IMR-90 (cell line): ENCODE measurements around the gene SH3RF1. TPM values are rescaled to one million over a fixed set of nuclear protein-coding genes. Genes with fewer than 3 reads are reported as not detected.

ENCODE experiments used
- ATAC-seq: fragments of 200-7000 bp; cut with Tn5 transposase; 2 replicates; pipeline ENCODE4 v1.9.1; 2020; ENCODE audit warnings: low read depth, mild to moderate bottlenecking, moderate library complexity
- BruUV-seq: library from RNA; stranded (reverse); fragments of 400-500 nt; replicated peaks from 2 replicates; lab custom pipeline; 2021; lab: Mats Ljungman, UMichigan
- CTCF ChIA-PET: fragments of 300-600 bp; formaldehyde crosslinking; extraction: SDS; loops from one replicate; lab custom pipeline; 2021; ENCODE audit warnings: antibody characterized with exemption; lab: Yijun Ruan, JAX
- POLR2A ChIA-PET: fragments of 300-600 bp; sonication (Branson Sonifier 250); formaldehyde crosslinking; loops from one replicate; lab custom pipeline; 2022; ENCODE audit warnings: antibody characterized with exemption; ENCODE audit not compliant: unreplicated experiment; lab: Charles Lee
- DNase-seq: peaks from one replicate; pipeline ENCODE4 v3.0.0; 2013
- H2AFZ ChIP-seq: replicated peaks from 2 replicates; pipeline ENCODE3; 2013; ENCODE audit warnings: low read length, mild to moderate bottlenecking; ENCODE audit not compliant: poor library complexity
- H2AK5ac ChIP-seq: 2 replicates; pipeline ENCODE4 v1.6.1; 2013; ENCODE audit warnings: low read depth, low read length, inconsistent platforms
- H2AK9ac ChIP-seq: replicated peaks from 2 replicates; pipeline ENCODE3; 2013; ENCODE audit warnings: mild to moderate bottlenecking, low read depth, low read length, moderate library complexity; ENCODE audit not compliant: poor library complexity
- H2BK120ac ChIP-seq: 2 replicates; pipeline ENCODE4 v1.6.1; 2013; ENCODE audit warnings: low read depth, low read length, inconsistent platforms
- H2BK15ac ChIP-seq: 3 replicates; pipeline ENCODE4 v1.6.1; 2013; ENCODE audit warnings: low read depth, low read length, inconsistent platforms
- H2BK20ac ChIP-seq: 2 replicates; pipeline ENCODE4 v1.6.1; 2013; ENCODE audit warnings: low read depth, mild to moderate bottlenecking, inconsistent platforms, low read length, moderate library complexity
- H2BK5ac ChIP-seq: 2 replicates; pipeline ENCODE4 v1.6.1; 2013; ENCODE audit warnings: mild to moderate bottlenecking, low read depth, low read length, inconsistent platforms; ENCODE audit not compliant: poor library complexity, severe bottlenecking
- H3K14ac ChIP-seq: replicated peaks from 2 replicates; pipeline ENCODE4 v1.6.1; 2013; ENCODE audit warnings: low read depth, low read length, inconsistent platforms
- H3K18ac ChIP-seq: 2 replicates; pipeline ENCODE4 v1.6.1; 2013; ENCODE audit warnings: low read depth, low read length, control low read depth
- H3K23ac ChIP-seq: 2 replicates; pipeline ENCODE4 v1.6.1; 2013; ENCODE audit warnings: low read depth, low read length, inconsistent platforms
- H3K27ac ChIP-seq: 2 replicates; pipeline ENCODE4 v1.5.1; 2013; ENCODE audit warnings: mild to moderate bottlenecking, control low read depth, low read length; ENCODE audit not compliant: insufficient read depth
- H3K27me3 ChIP-seq: 2 replicates; pipeline ENCODE4 v1.6.1; 2013; ENCODE audit warnings: low read length; ENCODE audit not compliant: control insufficient read depth, insufficient read depth
- H3K36me3 ChIP-seq: 2 replicates; pipeline ENCODE4 v1.6.1; 2013; ENCODE audit warnings: low read length, mixed read lengths; ENCODE audit not compliant: control insufficient read depth, insufficient read depth
- H3K4ac ChIP-seq: 2 replicates; pipeline ENCODE4 v1.6.1; 2013; ENCODE audit warnings: low read depth, low read length, inconsistent platforms
- H3K4me1 ChIP-seq: 2 replicates; pipeline ENCODE4 v1.6.1; 2013; ENCODE audit warnings: low read length, mixed read lengths; ENCODE audit not compliant: control insufficient read depth, insufficient read depth
- H3K4me2 ChIP-seq: 2 replicates; pipeline ENCODE4 v1.6.1; 2013; ENCODE audit warnings: low read depth, mild to moderate bottlenecking, control low read depth, low read length, moderate library complexity
- H3K4me3 ChIP-seq: 2 replicates; pipeline ENCODE4 v1.5.1; 2013; ENCODE audit warnings: low read depth, mild to moderate bottlenecking, control low read depth, low read length, moderate library complexity; ENCODE audit not compliant: insufficient read depth
- H3K56ac ChIP-seq: 2 replicates; pipeline ENCODE4 v1.6.1; 2013; ENCODE audit warnings: low read length, inconsistent platforms; ENCODE audit not compliant: insufficient read depth; ENCODE audit errors: extremely low read depth
- H3K79me1 ChIP-seq, 2 experiments: 2 replicates each; pipeline ENCODE4 v1.6.1; 2013; ENCODE audit warnings: low read length in 2 of 2, inconsistent platforms in 1 of 2, low read depth in 1 of 2
- H3K9ac ChIP-seq: 2 replicates; pipeline ENCODE4 v1.6.1; 2013; ENCODE audit warnings: low read depth, low read length, control low read depth
- H3K9me1 ChIP-seq: 2 replicates; pipeline ENCODE4 v1.6.1; 2013; ENCODE audit warnings: low read length, inconsistent platforms; ENCODE audit not compliant: insufficient read depth
- H3K9me3 ChIP-seq: 2 replicates; pipeline ENCODE4 v1.6.1; 2013; ENCODE audit warnings: low read length; ENCODE audit not compliant: control insufficient read depth, insufficient read depth
- H4K20me1 ChIP-seq: 2 replicates; pipeline ENCODE4 v1.6.1; 2013; ENCODE audit warnings: low read length, inconsistent platforms; ENCODE audit not compliant: insufficient read depth
- H4K5ac ChIP-seq: 2 replicates; pipeline ENCODE4 v1.6.1; 2013; ENCODE audit warnings: mild to moderate bottlenecking, low read depth, low read length, control low read depth
- H4K8ac ChIP-seq, 2 experiments: 2 replicates each; pipeline ENCODE4 v1.6.1; 2013; ENCODE audit warnings: low read depth in 2 of 2, low read length in 2 of 2, control low read depth in 1 of 2, inconsistent platforms in 1 of 2
- H4K91ac ChIP-seq: 2 replicates; pipeline ENCODE4 v1.6.1; 2013; ENCODE audit warnings: low read depth, low read length, inconsistent platforms; ENCODE audit not compliant: insufficient read depth
- BHLHE40 ChIP-seq: fragments of 150-350 bp; IDR thresholded peaks from 2 replicates; pipeline ENCODE4 v1.6.1; 2016; ENCODE audit warnings: mild to moderate bottlenecking, low read depth, low read length
- CEBPB ChIP-seq: IDR thresholded peaks from 2 replicates; pipeline ENCODE4 v1.6.1; 2012; ENCODE audit warnings: low read depth, low read length, improper control_type of control experiment
- CHD1 ChIP-seq: IDR thresholded peaks from 2 replicates; pipeline ENCODE4 v1.6.1; 2012; ENCODE audit warnings: low read depth, low read length, improper control_type of control experiment
- FOS ChIP-seq: fragments of 150-350 bp; IDR thresholded peaks from 2 replicates; pipeline ENCODE4 v1.6.1; 2016; ENCODE audit warnings: low read depth, low read length
- MAFK ChIP-seq: IDR thresholded peaks from 2 replicates; pipeline ENCODE4 v1.6.1; 2012; ENCODE audit warnings: low read depth, low read length, improper control_type of control experiment
- MAZ ChIP-seq: IDR thresholded peaks from 2 replicates; pipeline ENCODE4 v1.6.1; 2012; ENCODE audit warnings: low read depth, mild to moderate bottlenecking, low read length, improper control_type of control experiment, moderate library complexity, borderline replicate concordance
- MXI1 ChIP-seq: IDR thresholded peaks from 2 replicates; pipeline ENCODE4 v1.6.1; 2012; ENCODE audit warnings: low read depth, mild to moderate bottlenecking, low read length, moderate library complexity, borderline replicate concordance
- NFE2L2 ChIP-seq: fragments of 150-350 bp; IDR thresholded peaks from 2 replicates; pipeline ENCODE4 v1.6.1; 2016; ENCODE audit warnings: low read depth, mild to moderate bottlenecking, low read length
- POLR2A ChIP-seq: IDR thresholded peaks from 2 replicates; pipeline ENCODE4 v1.6.1; 2012; ENCODE audit warnings: mild to moderate bottlenecking, low read depth, low read length
- RAD21 ChIP-seq: IDR thresholded peaks from 2 replicates; pipeline ENCODE4 v1.6.1; 2012; ENCODE audit warnings: low read length, improper control_type of control experiment
- RCOR1 ChIP-seq: IDR thresholded peaks from 2 replicates; pipeline ENCODE4 v1.6.1; 2012; ENCODE audit warnings: mild to moderate bottlenecking, low read length, improper control_type of control experiment; ENCODE audit not compliant: insufficient replicate concordance
- RFX5 ChIP-seq: IDR thresholded peaks from 2 replicates; pipeline ENCODE4 v1.8.0; 2012; ENCODE audit warnings: low read depth, mild to moderate bottlenecking, low read length, moderate library complexity
- SMC3 ChIP-seq: fragments of 150-350 bp; IDR thresholded peaks from 2 replicates; pipeline ENCODE4 v1.6.1; 2016; ENCODE audit warnings: low read depth, mild to moderate bottlenecking, antibody characterized with exemption, low read length, moderate library complexity
- WGBS, 2 experiments: methylation state at CpG; one replicate each; pipeline versions ENCODE4 v1.1.5 to v1.1.7; 2013; ENCODE audit warnings: missing lambda C conversion rate in 2 of 2; ENCODE audit not compliant: insufficient read length in 1 of 2; ENCODE audit errors: extremely low coverage in 2 of 2; 5-methylcytosine and 5-hydroxymethylcytosine counted together
- dilution Hi-C: fragments of 300-500 bp; cut with HindIII; formaldehyde crosslinking; loops from one replicate; pipeline ENCODE4 v1.14.3; 2018; ENCODE audit warnings: low sequenced_read_pairs; ENCODE audit not compliant: unreplicated experiment
- in situ Hi-C: fragments of 300-500 bp; cut with MboI; formaldehyde crosslinking; loops from 3 replicates; pipeline ENCODE4 v1.14.3; 2019; ENCODE audit warnings: low sequenced_read_pairs, inconsistent platforms, mixed read lengths
- intact Hi-C: fragments of 100-400 bp; cut with micrococcal nuclease; formaldehyde crosslinking; loops from 2 replicates; pipeline ENCODE4 v1.10.0; 2022
- polyA plus RNA-seq, 3 experiments: library from polyadenylated mRNA; depleted of rRNA; stranded (reverse); fragments of >200 nt; gene quantifications; 2 replicates each; pipeline ENCODE4 v1.2.3, GENCODE V29; 2012; ENCODE audit warnings: low replicate concordance in 1 of 3
- total RNA-seq: library from RNA; depleted of rRNA; stranded (reverse); fragments of >200 nt; gene quantifications from 2 replicates; pipeline ENCODE4 v1.2.3, GENCODE V29; 2012
- TF ChIP-seq, protein P1 (sequence below): fragments of 150-350 bp; IDR thresholded peaks from 2 replicates; pipeline ENCODE4 v1.6.1; 2017; ENCODE audit warnings: mild to moderate bottlenecking, antibody characterized with exemption, low read length, low read depth
- TF ChIP-seq, protein P2 (sequence below): conservative IDR thresholded peaks from 2 replicates; pipeline ENCODE4 v1.5.1; 2012; ENCODE audit warnings: mild to moderate bottlenecking, low read depth, low read length, improper control_type of control experiment
- TF ChIP-seq, protein P3 (sequence below): fragments of 150-350 bp; IDR thresholded peaks from 2 replicates; pipeline ENCODE4 v1.6.1; 2016; ENCODE audit warnings: low read depth, mild to moderate bottlenecking, low read length, moderate library complexity, borderline replicate concordance

Gene SH3RF1
- total and polyA plus RNA-seq, 2 of the 4 experiments (the other 2 are of a cell fraction): 22.0 to 29.8 TPM

GRCh38 chr4:169089004-169089403 is 181.8 kb downstream of the SH3RF1 start:
- H3K56ac ChIP-seq: no peak overlapping the region
- dilution Hi-C loops (no loop called here), in situ Hi-C loops (no loop called here), intact Hi-C loops (no loop called here)
- no peak overlapping the region for H3K4me2 ChIP-seq
- no peak for ATAC-seq
- H3K9me1 ChIP-seq: peaks cover 4% of the 10 kb centered on the region; the same call in 1 of the 2 replicates
- H3K14ac ChIP-seq: no peak overlapping the region
- H4K8ac ChIP-seq: no peak overlapping the region
- 100% methylated on average over 2 of the region's 5 CpGs; no CpG with 5 or more reads in 1 of the 2 experiments for WGBS, 2 experiments
- H2AFZ ChIP-seq: no peak overlapping the region
- no peak overlapping the region for H3K23ac ChIP-seq
- H3K9me3 ChIP-seq: peaks cover 4% of the 10 kb centered on the region; the same call in 1 of the 2 replicates
- peaks cover 5% of the 10 kb centered on the region in 2 experiments; a peak in 3 of 4 replicates for H3K79me1 ChIP-seq
- peaks cover 17% of the 10 kb centered on the region for H3K36me3 ChIP-seq
- H4K5ac ChIP-seq: no peak overlapping the region
- no peak for DNase-seq
- no TSS peak for BruUV-seq
- CTCF ChIA-PET: no interaction called here
- no peak overlapping the region for H3K4me3 ChIP-seq
- H3K4me1 ChIP-seq: no peaks in the 10 kb centered on the region
- H3K27me3 ChIP-seq: no peaks in the 10 kb centered on the region
- H2AK9ac ChIP-seq: no peak overlapping the region
- no peak overlapping the region for H3K4ac ChIP-seq
- no peaks in the 10 kb centered on the region for H4K20me1 ChIP-seq
- no peak overlapping the region for H3K27ac ChIP-seq
- H4K91ac ChIP-seq: no peak overlapping the region
- no peak for TF ChIP-seq RAD21
- TF ChIP-seq POLR2A: no peak
- no peak for TF ChIP-seq RFX5
- TF ChIP-seq BHLHE40: no peak
- no peak for TF ChIP-seq MXI1
- TF ChIP-seq, protein P1, sequence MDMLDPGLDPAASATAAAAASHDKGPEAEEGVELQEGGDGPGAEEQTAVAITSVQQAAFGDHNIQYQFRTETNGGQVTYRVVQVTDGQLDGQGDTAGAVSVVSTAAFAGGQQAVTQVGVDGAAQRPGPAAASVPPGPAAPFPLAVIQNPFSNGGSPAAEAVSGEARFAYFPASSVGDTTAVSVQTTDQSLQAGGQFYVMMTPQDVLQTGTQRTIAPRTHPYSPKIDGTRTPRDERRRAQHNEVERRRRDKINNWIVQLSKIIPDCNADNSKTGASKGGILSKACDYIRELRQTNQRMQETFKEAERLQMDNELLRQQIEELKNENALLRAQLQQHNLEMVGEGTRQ: no peak
- TF ChIP-seq, protein P2, sequence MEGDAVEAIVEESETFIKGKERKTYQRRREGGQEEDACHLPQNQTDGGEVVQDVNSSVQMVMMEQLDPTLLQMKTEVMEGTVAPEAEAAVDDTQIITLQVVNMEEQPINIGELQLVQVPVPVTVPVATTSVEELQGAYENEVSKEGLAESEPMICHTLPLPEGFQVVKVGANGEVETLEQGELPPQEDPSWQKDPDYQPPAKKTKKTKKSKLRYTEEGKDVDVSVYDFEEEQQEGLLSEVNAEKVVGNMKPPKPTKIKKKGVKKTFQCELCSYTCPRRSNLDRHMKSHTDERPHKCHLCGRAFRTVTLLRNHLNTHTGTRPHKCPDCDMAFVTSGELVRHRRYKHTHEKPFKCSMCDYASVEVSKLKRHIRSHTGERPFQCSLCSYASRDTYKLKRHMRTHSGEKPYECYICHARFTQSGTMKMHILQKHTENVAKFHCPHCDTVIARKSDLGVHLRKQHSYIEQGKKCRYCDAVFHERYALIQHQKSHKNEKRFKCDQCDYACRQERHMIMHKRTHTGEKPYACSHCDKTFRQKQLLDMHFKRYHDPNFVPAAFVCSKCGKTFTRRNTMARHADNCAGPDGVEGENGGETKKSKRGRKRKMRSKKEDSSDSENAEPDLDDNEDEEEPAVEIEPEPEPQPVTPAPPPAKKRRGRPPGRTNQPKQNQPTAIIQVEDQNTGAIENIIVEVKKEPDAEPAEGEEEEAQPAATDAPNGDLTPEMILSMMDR: no peak
- no peak for TF ChIP-seq NFE2L2
- TF ChIP-seq RCOR1: no peak
- no peak for TF ChIP-seq MAFK
- no peak for TF ChIP-seq CHD1
- no peak for TF ChIP-seq SMC3
- TF ChIP-seq CEBPB: no peak
- no peak for TF ChIP-seq MAZ
- TF ChIP-seq, protein P3, sequence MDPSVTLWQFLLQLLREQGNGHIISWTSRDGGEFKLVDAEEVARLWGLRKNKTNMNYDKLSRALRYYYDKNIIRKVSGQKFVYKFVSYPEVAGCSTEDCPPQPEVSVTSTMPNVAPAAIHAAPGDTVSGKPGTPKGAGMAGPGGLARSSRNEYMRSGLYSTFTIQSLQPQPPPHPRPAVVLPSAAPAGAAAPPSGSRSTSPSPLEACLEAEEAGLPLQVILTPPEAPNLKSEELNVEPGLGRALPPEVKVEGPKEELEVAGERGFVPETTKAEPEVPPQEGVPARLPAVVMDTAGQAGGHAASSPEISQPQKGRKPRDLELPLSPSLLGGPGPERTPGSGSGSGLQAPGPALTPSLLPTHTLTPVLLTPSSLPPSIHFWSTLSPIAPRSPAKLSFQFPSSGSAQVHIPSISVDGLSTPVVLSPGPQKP: no peak
- no peak for TF ChIP-seq FOS
- POLR2A ChIA-PET: no interaction called here
- H2BK15ac ChIP-seq: no peak overlapping the region
- no peak overlapping the region for H2AK5ac ChIP-seq
- no peak overlapping the region for H3K9ac ChIP-seq
- no peak overlapping the region for H2BK120ac ChIP-seq
- no peak overlapping the region for H3K18ac ChIP-seq
- no peak overlapping the region for H2BK5ac ChIP-seq
- no peak overlapping the region for H2BK20ac ChIP-seq
